OCI-LY7 (cell line): ENCODE data around the gene MGMT.

Experiments
- CTCF ChIP-seq: fragments of 200-600 bp; sonication (generic); conservative IDR thresholded peaks from 2 replicates; pipeline ENCODE4 v1.5.1; 2014; ENCODE audit warnings: mild to moderate bottlenecking, antibody characterized with exemption, low read length, moderate library complexity, mixed read lengths
- EZH2phosphoT487 ChIP-seq: fragments of 200-600 bp; sonication (generic); IDR thresholded peaks from 2 replicates; pipeline ENCODE4 v1.6.1; 2018; ENCODE audit warnings: low read depth, borderline replicate concordance, mild to moderate bottlenecking, mixed run types, antibody characterized with exemption, low read length, moderate library complexity, mixed read lengths

GRCh38 chr10:129466703-129467358 is at the start of gene MGMT:
- TF ChIP-seq CTCF (no peak), EZH2phosphoT487 (no peak)
